WTC11 (cell line): ENCODE data around the gene POLA1.

Source experiments
- CREB1 ChIP-seq: sonication (generic); formaldehyde crosslinking; IDR thresholded peaks from 2 replicates; pipeline ENCODE4 v1.8.0; 2023; ENCODE audit warnings: mild to moderate bottlenecking, missing genetic modification reagents
- CREM ChIP-seq: sonication (generic); formaldehyde crosslinking; IDR thresholded peaks from 2 replicates; pipeline ENCODE4 v1.8.1; 2022; ENCODE audit warnings: mild to moderate bottlenecking, missing genetic modification reagents, moderate library complexity
- TEAD4 ChIP-seq: sonication (generic); formaldehyde crosslinking; IDR thresholded peaks from 2 replicates; pipeline ENCODE4 v1.8.0; 2022; ENCODE audit warnings: mild to moderate bottlenecking, missing genetic modification reagents
- TF ChIP-seq, protein P1 (sequence below): sonication (generic); formaldehyde crosslinking; IDR thresholded peaks from 2 replicates; pipeline ENCODE4 v1.8.0; 2022; ENCODE audit warnings: missing genetic modification reagents
- TF ChIP-seq, protein P2 (sequence below): sonication (generic); formaldehyde crosslinking; IDR thresholded peaks from 2 replicates; pipeline ENCODE4 v1.8.0; 2023; ENCODE audit warnings: missing genetic modification reagents
- TF ChIP-seq, protein P3 (sequence below): fragments of 250-450 bp; sonication (Bioruptor Pico); IDR thresholded peaks from 2 replicates; pipeline ENCODE4 v1.9.0; 2021; ENCODE audit warnings: moderate library complexity, mild to moderate bottlenecking, inconsistent platforms, borderline replicate concordance
- TF ChIP-seq, protein P4 (sequence below): fragments of 200-600 bp; IDR thresholded peaks from 2 replicates; pipeline ENCODE4 v1.8.0; 2022; ENCODE audit warnings: antibody characterized with exemption
- TF ChIP-seq, protein P5 (sequence below): fragments of 250-450 bp; sonication (Bioruptor Pico); IDR thresholded peaks from 2 replicates; pipeline ENCODE4 v2.1.2; 2022; ENCODE audit warnings: mild to moderate bottlenecking, moderate library complexity

DNA sequence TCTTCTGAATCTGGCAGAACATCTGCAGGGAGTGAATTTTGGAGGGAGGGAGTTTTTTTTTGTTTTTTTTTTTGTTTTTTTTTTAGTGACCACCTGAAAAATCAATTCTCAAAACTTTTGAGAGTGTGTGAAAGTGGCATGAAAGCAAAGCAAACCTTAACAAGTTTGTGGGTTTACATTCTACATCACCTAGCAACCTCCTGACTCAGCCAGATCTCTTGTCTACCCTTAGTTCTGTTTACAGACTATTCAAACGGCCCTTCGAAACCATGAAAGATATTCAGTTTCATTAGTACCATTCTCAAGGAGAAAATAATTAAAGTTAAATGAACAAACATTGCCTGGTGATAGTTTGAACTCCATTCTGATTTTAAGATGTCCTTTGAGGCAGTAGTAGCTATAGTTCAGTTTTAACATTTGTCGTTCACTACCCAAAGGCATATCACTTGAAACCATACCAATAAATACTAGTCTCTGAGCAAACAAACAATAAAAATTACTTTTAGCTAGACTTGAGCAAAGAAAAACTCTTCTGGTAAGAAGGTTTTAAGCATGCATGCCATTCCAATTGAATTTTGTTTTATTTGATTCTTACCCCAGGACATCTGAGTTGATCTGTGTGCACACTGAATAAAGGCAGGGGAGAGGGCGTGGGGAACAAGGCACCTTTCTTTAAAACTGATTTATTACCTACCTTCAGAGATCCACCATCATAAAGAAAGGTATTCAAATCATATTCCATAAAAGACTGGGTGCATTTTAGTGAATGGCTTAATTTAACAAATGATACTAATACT, 184.3 kb downstream of the POLA1 start:
- TF ChIP-seq CREM (no peak), CREB1 (CRISPR knock-in tag) (no peak), TEAD4 (CRISPR knock-in tag) (no peak)
- TF ChIP-seq, protein P1, sequence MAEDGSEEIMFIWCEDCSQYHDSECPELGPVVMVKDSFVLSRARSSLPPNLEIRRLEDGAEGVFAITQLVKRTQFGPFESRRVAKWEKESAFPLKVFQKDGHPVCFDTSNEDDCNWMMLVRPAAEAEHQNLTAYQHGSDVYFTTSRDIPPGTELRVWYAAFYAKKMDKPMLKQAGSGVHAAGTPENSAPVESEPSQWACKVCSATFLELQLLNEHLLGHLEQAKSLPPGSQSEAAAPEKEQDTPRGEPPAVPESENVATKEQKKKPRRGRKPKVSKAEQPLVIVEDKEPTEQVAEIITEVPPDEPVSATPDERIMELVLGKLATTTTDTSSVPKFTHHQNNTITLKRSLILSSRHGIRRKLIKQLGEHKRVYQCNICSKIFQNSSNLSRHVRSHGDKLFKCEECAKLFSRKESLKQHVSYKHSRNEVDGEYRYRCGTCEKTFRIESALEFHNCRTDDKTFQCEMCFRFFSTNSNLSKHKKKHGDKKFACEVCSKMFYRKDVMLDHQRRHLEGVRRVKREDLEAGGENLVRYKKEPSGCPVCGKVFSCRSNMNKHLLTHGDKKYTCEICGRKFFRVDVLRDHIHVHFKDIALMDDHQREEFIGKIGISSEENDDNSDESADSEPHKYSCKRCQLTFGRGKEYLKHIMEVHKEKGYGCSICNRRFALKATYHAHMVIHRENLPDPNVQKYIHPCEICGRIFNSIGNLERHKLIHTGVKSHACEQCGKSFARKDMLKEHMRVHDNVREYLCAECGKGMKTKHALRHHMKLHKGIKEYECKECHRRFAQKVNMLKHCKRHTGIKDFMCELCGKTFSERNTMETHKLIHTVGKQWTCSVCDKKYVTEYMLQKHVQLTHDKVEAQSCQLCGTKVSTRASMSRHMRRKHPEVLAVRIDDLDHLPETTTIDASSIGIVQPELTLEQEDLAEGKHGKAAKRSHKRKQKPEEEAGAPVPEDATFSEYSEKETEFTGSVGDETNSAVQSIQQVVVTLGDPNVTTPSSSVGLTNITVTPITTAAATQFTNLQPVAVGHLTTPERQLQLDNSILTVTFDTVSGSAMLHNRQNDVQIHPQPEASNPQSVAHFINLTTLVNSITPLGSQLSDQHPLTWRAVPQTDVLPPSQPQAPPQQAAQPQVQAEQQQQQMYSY (CRISPR knock-in tag), result no peak
- TF ChIP-seq, protein P2, sequence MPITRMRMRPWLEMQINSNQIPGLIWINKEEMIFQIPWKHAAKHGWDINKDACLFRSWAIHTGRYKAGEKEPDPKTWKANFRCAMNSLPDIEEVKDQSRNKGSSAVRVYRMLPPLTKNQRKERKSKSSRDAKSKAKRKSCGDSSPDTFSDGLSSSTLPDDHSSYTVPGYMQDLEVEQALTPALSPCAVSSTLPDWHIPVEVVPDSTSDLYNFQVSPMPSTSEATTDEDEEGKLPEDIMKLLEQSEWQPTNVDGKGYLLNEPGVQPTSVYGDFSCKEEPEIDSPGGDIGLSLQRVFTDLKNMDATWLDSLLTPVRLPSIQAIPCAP (CRISPR knock-in tag), result no peak
- TF ChIP-seq, protein P3, sequence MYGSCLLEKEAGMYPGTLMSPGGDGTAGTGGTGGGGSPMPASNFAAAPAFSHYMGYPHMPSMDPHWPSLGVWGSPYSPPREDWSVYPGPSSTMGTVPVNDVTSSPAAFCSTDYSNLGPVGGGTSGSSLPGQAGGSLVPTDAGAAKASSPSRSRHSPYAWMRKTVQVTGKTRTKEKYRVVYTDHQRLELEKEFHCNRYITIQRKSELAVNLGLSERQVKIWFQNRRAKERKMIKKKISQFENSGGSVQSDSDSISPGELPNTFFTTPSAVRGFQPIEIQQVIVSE (CRISPR knock-in tag), result no peak
- TF ChIP-seq, protein P4, sequence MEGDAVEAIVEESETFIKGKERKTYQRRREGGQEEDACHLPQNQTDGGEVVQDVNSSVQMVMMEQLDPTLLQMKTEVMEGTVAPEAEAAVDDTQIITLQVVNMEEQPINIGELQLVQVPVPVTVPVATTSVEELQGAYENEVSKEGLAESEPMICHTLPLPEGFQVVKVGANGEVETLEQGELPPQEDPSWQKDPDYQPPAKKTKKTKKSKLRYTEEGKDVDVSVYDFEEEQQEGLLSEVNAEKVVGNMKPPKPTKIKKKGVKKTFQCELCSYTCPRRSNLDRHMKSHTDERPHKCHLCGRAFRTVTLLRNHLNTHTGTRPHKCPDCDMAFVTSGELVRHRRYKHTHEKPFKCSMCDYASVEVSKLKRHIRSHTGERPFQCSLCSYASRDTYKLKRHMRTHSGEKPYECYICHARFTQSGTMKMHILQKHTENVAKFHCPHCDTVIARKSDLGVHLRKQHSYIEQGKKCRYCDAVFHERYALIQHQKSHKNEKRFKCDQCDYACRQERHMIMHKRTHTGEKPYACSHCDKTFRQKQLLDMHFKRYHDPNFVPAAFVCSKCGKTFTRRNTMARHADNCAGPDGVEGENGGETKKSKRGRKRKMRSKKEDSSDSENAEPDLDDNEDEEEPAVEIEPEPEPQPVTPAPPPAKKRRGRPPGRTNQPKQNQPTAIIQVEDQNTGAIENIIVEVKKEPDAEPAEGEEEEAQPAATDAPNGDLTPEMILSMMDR, result no peak
- TF ChIP-seq, protein P5, sequence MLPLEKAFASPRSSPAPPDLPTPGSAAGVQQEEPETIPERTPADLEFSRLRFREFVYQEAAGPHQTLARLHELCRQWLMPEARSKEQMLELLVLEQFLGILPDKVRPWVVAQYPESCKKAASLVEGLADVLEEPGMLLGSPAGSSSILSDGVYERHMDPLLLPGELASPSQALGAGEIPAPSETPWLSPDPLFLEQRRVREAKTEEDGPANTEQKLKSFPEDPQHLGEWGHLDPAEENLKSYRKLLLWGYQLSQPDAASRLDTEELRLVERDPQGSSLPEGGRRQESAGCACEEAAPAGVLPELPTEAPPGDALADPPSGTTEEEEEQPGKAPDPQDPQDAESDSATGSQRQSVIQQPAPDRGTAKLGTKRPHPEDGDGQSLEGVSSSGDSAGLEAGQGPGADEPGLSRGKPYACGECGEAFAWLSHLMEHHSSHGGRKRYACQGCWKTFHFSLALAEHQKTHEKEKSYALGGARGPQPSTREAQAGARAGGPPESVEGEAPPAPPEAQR, result no peak
